GM15510 (cell line): ENCODE results near the gene CORO2A.

Experiments used
- POLR2A ChIP-seq: IDR thresholded peaks from 3 replicates; pipeline ENCODE4 v1.6.1; 2011; ENCODE audit warnings: borderline replicate concordance; ENCODE audit not compliant: insufficient read length; ENCODE audit errors: extremely low read depth

The CORO2A gene, protein sequence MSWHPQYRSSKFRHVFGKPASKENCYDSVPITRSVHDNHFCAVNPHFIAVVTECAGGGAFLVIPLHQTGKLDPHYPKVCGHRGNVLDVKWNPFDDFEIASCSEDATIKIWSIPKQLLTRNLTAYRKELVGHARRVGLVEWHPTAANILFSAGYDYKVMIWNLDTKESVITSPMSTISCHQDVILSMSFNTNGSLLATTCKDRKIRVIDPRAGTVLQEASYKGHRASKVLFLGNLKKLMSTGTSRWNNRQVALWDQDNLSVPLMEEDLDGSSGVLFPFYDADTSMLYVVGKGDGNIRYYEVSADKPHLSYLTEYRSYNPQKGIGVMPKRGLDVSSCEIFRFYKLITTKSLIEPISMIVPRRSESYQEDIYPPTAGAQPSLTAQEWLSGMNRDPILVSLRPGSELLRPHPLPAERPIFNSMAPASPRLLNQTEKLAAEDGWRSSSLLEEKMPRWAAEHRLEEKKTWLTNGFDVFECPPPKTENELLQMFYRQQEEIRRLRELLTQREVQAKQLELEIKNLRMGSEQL

DNA sequence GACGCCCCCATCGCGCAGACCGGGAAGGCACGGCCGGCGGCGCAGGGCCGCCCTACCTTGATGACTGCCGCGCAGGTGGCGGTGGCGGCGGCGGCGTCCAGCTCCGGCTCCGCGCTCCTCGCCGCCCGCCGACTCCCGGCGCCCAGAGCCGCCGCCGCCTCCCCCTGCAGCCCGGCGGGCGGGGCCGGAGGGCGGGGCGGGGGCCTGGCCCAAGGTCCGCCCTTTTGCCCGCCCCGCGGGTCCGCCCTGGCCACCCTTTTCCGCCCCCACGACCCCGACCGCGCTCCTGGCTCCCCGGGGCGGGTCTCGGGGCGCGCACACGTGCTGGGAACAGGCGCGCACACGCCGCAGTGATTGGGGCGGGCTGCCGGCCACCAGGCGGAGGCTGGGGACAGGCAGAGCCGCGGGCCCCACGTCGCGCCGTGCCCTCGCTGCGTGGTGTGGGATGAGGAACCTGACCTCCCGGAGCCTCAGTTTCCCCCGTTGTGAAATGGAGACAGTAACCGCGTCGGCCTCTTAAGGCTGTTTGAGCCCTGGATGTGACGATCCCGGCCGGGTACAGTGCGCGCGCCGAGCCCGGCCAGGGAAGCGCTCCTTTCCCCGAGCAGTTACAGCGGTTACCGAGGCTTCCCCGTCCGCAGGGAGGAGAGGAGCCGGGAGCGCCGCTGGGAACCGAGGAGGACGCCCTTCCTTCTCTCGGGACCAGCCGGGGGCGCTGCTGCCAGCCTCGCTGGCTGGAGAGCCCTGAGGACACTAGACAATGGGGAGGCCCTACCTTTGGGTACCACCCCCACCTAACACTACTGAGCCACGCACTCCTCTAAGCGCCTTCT, at the start of gene CORO2A:
CORO2A (minus strand) TSS at position 135 of the 833 bp plus-strand sequence. CDS start 34,977 bp downstream, outside the sequence.
- peak; percentile 21 for TF ChIP-seq POLR2A

DNA sequence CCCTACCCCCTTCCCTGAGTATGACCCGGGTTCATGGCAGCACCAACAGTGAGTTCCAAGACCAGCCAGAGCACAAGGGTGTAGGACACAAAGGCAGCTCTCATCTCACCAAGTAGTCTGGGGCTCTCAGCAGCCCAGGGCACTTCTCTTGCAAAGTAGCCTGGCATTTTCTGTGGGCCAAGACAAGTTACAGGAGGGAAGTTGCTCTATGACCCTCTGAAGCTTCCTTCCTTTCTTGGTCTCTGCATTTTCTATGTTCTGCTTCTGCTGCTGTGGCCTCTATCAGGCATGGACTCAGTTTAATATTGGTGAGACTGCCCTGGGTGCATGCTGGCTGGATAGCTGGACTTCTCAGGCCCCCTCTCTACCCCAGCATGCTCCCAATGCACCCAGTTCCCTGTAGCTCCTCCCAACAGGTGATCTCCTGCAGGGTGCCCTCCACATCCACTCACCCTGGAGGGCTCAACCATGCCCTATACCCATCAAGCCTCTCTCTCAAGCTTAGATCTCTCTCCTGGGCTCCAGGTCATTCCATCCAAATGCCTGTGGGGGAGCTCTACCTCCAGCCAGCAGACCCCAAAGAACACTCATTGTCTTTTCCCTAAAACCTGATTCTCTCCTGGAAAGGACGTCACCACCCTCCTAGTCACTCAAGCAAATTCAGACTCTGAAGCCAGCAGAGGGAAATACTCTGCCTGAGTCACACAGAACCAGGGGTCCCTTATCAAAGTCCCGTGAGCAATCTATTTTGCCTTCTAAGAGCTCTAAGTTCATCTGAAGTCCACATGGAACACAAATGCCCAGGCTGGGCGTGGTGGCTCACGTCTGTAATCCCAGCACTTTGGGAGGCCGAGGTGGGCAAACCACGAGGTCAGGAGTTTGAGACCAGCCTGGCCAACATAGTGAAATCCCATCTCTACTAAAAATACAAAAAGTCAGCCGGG, 49.2 kb upstream of the CORO2A start:
- TF ChIP-seq POLR2A: no peak

DNA sequence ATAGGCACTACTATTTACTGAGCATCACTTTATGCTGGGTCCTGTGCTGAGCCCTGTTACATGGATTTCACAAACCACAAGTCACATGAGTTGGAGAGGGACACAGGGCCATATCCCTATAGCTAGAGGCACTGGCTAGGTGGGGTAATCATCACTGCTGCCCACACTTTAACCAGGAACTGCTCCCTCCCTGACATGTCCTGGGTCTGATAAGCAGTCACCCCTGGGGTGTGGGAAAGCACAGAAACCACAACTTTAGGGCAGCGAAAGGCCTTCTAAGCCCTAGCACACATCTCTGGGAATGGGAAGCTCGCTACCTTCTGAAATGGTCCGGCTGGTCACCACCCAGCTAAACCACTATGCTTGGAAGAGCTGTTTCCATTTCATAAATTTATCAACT, 48.0 kb upstream of the CORO2A start:
- no peak for TF ChIP-seq POLR2A

DNA sequence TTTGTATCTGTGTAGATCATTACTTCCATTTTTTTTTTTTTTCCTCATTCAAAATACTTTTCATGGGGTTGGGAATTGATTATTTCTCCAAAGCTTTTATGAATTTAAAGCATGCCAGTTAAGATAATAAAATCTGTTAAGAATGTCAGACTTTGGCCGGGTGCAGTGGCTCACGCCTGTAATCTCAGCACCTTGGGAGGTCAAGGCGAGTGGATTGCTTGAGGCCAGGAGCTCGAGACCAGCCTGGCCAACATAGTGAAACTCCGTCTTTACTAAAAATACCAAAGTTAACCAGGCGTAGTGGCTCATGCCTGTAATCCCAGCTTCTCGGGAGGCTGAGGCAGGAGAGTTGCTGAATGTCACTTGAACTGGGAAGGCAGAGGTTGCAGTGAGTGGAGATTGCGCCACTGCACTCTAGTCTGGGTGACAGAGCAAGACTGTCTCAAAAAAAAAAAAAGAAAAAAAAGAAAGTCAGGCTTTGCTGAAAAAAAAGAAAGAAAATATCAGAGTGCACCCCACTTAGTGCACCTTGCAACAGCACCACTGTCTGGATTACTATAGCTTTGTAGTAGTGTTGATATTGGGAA, 44.6 kb upstream of the CORO2A start:
- no peak for TF ChIP-seq POLR2A

DNA sequence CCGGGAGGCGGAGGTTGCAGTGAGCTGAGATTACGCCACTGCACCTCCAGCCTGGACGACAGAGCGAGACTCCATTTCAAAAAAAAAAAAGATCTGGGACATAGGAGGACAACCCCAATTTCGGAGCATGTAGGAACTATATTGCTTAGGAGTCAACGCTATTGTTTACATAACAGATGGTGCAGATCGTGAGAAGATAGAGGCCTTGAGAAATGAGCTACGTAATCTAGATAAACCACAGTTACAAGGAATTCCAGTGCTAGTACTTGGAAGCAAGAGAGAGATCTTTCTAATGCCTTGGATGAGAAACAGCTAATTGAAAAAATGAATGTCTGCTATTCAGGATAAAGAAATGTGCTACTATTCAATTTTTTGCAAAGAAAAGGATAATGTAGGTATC, 42.7 kb upstream of the CORO2A start:
- no peak for TF ChIP-seq POLR2A

DNA sequence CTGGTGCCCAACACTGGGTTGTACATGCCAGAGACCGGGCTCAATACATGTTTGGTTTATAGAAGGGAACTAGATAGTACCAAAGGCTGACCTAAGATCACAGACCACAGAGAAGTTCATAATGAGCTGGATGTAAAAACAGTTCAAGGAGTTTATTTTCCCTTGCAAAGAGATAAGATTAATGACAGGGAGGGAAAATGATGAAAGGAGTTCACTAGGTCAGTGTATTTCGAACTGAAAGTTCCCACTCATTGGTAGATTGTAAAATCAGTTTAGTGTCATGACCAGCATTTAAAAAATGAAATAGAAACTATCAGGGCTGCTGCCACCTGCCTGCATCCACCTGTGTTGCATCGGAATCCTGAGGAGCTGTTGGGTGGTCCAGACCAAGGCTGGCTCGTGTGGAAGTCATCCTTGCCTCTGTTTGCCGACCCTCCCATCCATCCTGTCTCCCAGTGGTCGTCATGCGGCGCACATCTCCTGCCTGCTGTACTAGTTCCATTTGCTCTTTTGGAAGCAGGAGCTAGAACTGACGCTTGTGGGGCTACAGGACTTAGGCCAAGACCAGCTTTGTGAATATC, 41.9 kb upstream of the CORO2A start:
- TF ChIP-seq POLR2A: no peak

DNA sequence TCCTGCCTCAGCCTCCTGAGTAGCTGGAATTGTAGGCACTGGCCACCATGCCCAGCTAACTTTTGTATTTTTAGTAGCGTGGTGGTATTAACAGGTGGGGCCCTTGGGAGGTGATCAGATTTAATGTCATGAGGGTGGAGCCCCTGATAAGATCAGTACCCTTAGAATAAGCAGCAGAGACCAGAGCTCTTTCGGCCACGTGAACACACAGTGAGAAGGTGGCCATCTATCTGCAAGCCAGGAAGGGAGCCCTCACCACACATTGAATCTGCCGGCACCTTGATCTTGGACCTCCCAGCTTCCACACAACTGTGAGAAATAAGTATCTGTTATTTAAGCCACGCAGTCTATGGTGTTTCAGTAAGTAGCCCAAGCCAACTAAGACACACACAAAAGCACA, 40.5 kb upstream of the CORO2A start:
- no peak for TF ChIP-seq POLR2A

DNA sequence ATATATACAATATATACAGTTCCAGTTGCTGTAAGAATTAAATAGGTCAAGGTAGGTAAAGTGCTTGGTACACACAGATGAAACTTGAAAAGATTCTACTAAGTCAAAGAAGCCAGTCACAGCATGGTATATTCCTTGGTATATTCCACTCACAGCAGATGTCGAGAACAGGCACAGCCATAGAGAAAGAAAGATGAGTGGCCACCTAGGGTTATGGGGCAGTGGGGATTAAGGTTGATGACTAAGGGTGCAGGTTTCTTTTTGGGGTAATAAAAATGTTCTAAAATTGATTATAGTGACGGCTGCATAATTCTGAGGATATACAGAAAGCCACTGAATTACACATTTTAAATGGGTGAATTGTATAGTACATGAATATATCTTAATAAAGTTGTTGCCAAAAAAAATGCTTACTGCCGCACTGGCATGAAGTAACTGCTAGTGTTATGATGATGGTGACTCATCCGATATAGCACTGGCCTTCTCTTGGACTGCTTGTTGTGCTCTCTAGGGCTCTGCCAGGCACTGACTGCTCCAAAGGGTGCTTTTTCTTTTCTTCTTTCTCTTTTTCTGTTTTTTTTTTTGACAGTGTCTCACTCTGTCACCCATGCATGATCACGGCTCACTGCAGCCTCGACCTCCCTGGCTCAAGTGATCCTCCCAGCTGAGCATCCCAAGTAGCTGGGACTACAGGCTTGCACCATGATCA, 39.5 kb upstream of the CORO2A start:
- no peak for TF ChIP-seq POLR2A

DNA sequence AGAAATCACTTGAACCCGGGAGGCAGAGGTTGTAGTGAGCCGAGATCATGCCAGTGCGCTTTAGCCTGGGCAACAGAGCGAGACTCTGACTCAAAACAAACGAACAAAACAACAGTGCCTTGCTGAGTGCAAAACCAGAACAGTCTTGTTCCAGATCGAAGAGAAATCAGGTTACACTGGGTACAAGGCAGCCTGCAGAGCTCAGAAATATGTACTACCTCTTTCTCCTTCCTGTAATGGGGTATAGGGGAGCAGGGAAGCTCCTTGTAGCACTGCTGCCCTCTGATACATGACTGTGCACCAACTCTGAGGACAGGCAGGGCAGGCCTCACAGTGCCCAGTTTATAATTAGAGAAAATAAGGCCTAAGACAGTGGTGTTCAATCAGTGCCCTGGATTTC, 38.4 kb upstream of the CORO2A start:
- no peak for TF ChIP-seq POLR2A

DNA sequence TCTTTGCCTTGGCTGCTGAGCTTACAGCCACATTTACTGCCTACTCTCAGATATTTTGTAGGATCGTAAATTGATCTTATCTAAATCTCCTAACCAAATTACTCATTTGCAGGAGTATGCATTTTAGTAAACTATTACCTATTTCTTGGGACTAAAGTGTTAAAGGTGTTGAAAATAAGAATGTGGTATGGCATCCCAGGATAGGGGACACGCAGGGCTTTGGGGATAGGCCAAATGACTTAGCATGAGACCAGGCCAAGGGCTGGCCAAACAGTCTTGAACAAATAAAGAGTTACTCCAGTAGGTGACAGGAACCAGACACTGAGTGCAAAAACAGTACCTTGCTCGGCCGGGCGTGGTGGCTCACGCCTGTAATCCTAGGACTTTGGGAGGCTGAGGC, 37.9 kb upstream of the CORO2A start:
- TF ChIP-seq POLR2A: no peak

DNA sequence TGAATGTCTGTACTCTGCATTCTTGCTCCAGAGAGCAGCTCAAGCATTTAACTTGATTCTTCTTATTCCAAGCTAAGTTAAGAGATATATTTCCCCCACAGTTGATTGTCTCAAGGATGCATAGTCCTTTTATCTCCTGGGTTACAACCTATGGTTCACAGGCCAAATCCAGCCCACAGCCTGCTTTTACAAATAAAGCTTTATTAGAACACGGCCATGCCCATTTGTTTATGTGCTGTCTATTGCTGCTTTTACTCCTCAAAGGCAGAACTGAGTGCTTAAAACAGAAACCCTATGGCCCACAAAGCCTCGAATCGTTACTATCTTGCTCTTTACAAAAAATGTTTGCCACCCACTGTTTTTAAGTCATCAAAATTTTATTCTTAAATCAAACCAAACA, 37.2 kb upstream of the CORO2A start:
- TF ChIP-seq POLR2A: no peak

DNA sequence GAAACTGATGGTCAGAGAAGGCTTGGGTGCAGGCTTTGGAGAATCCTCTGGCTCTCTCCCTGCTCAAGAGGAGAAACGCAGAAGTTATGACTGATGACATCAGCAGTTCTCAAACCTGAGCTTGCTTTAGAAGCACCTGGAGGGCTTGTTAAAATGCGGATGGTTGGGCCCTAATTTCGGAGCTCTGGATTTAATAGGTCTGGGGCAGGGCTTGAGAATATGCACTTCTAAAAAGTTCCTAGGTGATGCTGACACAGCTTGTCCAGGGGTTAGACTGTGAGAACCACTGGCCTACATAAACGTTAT, 36.6 kb upstream of the CORO2A start:
- no peak for TF ChIP-seq POLR2A

DNA sequence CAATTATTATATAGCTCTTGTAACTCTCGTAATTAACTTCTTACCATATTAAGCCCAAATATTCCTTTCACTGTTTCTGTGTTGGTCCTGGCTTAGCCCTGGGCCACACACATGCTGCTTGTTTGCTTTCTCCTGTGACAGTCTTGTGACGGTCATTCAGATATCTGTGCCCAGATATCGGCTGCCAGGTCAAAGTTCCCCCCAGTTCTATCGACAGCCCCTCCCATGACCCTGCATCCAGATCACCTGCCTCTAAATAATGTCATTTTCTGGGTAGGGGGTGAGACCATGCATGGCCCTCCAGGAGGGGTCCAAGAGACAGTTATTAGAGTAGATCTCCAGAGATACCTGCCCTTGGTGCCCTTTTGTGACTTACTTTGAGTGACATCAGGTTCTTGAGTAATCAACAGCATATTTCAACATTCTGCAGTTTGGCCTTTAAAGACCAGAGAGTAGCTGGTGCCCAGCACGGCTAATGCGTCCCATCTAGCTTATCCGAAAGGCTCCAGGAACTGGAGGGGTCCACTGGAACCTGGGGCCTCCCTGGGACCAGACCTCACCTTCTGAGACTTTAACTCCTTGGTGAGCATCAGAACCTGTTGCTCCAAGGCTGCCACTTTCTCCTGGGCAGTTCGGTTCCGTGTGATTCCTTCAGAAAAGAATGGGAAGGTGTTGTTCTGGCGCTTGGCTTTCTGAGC, 36.1 kb upstream of the CORO2A start:
- TF ChIP-seq POLR2A: no peak
